Erythroblast (primary cell): ENCODE results near the gene SAE1.

Experiments
- DNase-seq, 2 experiments: peaks; one replicate each; lab custom pipeline; 2025; lab: John Stamatoyannopoulos, UW
- GATA1 ChIP-seq: IDR thresholded peaks from 2 replicates; pipeline ENCODE4 v1.6.1; 2011; ENCODE audit warnings: low read depth, mild to moderate bottlenecking, control low read depth, low read length, moderate library complexity
- POLR2A ChIP-seq: IDR thresholded peaks from 2 replicates; pipeline ENCODE4 v1.6.1; 2011; ENCODE audit warnings: mild to moderate bottlenecking, low read length

SAE1 gene

DNA sequence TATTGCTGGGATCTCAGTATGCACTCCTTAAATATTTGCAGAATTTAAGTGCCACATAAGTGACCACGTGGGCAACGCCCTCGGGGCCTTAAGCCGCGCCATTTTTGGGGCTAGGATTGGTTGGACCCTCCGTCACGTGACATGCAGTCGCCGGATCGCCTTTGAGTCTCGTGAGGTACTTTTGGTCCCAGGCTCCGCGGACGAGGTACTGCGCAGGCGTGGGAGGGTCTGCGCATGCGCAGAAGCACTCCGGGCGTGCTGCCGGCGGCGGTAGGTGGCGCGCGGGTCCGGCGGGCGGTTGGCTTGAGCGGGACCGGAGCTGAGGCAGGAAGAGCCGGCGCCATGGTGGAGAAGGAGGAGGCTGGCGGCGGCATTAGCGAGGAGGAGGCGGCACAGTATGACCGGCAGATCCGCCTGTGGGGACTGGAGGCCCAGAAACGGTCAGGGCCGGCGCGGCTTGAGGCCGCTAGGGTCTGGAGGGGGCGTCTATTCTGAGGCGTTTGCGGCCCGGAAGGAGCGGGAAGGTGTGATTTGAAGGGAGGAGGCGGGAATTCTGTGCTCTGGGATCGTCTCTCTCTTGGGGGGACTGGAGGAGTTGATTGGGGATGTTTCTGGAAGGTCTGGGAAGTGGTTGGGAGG lies at the start of gene SAE1:
TSS of gene SAE1 (plus strand) at position 247 of the 639 bp plus-strand sequence. CDS start at position 343, 96 bp downstream.
- TF ChIP-seq GATA1 (no peak), POLR2A (peak; percentile 83)
- peak; percentile 99 for DNase-seq

DNA sequence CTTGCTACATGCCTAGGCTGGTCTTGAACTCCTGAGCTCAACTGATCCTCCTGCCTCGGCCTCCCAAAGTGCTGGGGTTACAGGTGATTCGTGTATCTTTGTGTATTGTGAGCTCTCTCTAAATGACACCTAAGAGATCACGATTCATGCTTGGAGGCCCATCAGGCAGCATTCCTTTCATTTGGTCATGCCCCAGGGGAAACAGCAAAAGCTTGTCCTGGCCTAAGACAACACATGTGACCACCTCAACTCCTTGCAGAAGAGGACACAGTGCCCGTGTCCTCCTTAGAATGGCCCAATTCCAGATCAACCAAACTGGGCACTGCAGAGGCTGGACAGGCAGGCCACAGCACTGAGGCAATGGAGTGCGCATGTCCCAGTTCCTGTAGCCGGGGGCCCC lies 49.5 kb upstream of the SAE1 start:
- TF ChIP-seq GATA1 (no peak), POLR2A (no peak)

DNA sequence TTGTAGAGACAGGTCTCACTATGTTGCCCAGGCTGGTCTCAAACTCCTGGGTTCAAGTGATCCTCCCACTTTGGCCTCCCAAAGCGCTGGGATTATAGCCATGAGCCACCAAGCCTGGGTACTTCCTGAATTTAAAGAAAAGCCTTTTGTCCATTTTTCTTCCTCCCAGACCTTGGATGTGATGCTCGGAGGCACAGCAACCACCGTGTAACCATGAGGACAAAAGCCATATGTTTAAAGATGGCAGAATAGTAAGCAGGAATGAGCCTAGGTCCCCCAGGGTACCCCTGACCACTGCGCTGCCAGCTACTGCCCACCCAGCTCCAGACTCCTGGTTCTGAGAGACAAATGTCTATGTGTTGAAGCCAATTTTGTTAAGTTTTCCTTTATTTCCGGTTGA lies 48.1 kb upstream of the SAE1 start:
- TF ChIP-seq GATA1, result no peak
- TF ChIP-seq POLR2A, result no peak
- DNase-seq, result no peak

More for the DNA sequence above, 49.5 kb upstream of the SAE1 start:
- DNase-seq, result no peak

DNA sequence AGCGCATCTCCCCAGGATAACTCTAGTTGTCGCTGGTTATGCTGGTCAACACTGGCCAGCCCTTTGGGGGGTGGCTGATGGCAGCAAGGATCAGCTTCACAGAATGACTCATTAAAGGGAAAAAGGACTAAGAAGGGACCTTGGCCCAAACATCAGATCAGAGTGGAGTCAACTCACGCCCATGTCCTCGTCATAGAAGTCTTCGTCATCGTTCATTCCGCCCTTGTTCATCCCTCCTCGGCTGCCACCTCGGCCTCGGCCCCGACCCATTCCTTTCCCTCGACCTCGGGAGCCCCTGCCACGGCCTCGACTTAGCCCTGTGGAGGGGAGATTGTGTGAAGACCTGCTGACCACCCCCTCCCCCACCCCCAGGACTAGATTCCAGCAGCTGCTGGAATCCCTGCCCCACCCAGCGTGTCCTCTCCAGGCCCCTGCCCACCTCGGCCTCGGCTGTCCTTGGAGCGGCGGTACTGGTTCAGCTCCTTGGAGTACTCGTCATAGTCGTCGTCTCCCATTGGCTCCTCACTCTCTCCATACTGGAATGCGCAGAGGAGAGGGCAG lies 45.7 kb upstream of the SAE1 start:
- TF ChIP-seq GATA1, result no peak
- no peak for TF ChIP-seq POLR2A

DNA sequence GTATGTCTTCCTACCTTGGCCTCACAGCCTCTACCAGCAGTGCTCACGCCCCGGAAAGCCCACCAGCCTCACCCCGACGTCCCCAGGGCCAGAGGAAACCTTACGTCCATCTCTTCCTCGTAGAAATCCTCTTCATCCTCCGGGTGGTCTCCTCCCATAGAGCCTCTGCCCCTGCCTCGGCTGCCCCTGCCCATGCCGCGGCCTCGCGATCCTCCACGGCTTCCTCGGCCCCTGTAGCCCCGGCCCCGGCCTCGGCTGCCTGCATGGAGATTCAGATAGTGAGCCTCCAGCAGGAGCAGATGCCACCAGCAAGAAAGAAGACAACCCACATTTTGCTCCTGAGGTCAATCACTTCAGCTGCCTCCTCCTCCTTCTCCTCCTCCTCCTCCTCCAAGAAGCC lies 44.4 kb upstream of the SAE1 start:
- no peak for DNase-seq
- TF ChIP-seq GATA1, result no peak
- no peak for TF ChIP-seq POLR2A

More for the DNA sequence above, 45.7 kb upstream of the SAE1 start:
- DNase-seq, result no peak

DNA sequence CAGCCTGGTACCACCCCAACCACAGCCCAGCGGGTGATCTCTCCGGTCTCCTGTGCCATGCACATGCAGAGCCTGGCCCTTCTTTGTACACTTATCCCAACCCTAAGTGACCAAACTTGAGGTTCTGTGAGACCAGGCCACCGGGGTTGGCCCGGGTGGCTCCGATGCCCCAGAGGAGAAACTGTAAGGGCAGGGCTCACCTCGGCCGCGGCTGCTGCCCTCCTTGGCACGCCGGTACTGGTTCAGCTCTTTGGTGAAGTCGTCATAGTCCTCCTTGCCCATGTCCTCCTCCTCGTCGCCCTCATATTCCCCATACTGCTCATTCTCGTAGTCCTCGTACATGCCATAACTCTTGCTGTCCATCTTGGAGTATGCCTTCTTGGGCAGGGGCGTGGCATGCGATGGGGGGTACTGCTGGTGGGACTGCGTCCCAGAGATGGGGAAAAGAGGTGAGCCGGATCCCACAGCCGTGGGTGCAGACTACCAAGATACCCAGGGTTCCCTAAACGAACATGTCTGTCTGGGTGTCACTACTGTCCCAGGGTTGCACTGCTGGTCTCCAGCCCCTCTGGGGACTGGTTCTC lies 40.8 kb upstream of the SAE1 start:
- DNase-seq, result no peak
- TF ChIP-seq GATA1, result no peak
- TF ChIP-seq POLR2A, result no peak

DNA sequence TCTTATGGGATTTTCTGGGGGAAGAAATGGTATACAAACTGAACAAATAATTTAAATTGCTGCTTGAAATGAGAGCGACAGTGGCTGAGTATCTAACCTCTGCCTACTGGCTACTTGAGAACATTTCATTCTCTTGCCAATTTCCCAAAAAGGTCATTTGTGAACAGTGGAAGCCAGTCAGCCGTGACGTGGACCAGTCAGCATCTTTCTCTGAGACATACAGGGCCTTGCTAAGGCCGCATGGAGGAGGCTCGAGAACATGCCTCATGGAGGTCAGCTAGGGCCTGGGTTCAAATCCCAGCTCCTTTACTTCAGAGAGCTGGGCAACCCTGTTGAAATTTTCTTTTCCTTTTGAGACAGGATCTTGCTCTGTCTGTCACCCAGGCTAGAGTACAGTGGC lies 37.4 kb upstream of the SAE1 start:
- TF ChIP-seq POLR2A (no peak), GATA1 (no peak)

DNA sequence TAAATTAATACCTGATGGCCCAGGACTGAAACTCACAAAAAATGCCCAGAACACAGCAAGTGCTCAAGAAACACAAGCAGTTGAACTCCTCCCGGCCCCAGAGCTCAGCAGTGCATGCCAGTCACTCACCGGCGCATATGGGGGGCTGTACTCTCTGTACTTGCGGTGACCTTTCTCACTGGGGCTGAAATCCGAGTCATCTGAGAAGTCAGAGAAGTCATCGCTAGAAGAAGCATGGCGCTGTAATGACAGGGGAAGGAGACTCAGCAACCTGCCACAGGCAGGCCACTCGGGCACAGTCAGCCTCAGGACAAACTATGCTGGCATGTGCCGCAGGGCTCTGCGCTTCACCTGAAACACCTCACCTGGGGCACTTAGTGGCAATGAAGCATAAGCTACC lies 36.8 kb upstream of the SAE1 start:
- no peak for DNase-seq
- TF ChIP-seq POLR2A (no peak), GATA1 (no peak)

More for the DNA sequence above, 37.4 kb upstream of the SAE1 start:
- DNase-seq, result no peak

DNA sequence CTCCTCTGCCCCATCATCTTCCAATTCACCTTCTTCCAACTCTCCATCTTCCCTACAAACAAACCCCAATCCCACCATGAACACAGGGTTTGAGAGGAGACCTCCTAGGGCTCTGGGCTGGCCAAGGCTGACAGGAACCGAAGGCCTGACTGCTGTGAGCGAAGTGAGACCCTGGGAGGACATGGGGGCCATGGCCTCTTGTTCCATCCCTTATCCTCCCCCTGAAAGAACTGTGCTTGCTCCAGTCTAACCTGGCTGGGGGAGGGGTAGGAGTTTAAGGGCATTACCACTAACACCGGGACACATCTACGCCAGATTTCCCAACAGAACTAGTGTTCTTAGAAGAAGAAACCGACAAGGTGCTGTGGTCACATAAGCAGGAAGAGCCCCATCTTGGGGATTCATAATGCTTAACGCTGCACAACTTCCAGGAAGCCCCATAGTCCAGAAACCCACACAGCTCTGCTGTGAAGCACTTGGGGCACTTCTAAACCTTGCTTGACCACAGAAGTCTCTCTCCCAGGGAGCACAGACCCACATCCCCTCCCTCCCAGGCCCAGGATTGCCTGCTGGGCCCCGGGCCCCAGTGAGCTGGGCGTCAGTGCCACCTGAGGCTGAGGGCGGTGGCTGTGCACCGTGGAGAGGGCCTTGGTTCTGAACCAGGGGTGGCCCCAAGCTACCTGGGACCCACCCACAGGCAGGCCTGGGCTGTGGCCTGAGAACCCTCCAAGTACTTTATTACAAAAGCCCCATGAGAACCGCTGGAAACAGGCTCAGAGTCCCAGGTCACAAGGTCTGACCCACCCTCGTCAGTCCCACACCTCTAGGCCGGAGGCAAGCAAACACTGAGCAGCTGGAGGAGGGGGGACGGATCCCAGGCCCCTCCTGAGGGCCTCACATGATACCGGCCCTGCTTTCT lies 35.8 kb upstream of the SAE1 start:
- no peak for DNase-seq
- TF ChIP-seq POLR2A (no peak), GATA1 (no peak)

DNA sequence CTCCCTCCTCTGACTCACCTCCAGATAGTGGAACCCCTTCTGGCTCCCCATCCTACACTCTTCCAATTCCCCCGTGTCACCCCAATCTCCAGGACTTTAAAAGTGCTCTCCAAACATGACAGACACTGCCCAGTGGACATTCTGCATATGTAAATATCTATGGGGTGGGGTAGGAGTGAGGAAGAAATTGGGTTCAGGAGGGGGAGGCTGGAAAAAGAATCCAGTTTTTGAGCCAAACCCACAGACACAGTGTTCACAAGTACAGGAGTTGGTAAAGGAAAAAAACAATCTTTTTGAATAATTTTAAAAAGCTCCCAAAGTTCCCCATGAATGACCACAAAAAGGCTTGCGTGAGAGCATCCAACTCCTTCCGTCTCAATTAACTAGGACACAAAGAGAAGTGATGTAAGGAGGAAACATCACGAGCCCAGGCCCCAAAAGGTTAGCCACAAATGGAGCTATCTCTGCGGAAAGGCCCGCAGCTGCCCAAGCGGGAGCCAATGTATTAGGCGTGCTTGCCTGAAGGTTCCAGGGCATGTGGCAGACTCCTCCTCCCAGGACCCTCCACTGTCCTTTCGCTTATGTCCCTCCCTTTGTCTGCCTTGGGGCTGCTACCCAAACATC lies 35.0 kb upstream of the SAE1 start:
- DNase-seq, result no peak
- TF ChIP-seq POLR2A, result no peak
- no peak for TF ChIP-seq GATA1

DNA sequence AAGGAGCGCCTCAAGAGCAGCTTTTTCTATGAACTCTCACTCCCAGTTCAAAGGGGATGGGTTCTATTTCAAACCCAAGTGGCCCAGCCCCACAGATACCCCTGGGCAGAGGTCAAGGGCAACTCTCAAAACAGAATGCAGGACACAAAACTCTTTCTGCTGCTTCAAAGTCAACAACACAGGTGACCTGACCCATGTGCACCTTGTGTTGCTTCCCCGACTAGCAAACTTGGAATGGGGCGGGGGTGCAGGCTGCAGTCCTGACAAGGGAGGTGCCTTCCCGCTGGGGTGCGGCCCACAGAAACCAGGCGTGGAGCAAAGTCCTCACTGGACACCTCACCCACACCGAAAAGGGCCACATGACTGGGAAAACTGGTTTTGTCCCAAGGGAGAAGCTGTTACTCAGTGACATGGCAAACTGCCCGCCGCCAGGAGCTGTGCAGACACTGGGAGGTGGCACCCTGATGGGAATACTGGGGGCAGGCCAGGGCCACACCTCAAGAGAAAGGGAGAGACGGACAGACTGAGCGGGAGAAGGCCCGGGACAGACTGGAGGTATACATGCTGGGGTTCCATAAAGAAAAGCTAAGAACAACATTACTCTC lies 34.4 kb upstream of the SAE1 start:
- DNase-seq, result no peak
- TF ChIP-seq POLR2A (no peak), GATA1 (no peak)

DNA sequence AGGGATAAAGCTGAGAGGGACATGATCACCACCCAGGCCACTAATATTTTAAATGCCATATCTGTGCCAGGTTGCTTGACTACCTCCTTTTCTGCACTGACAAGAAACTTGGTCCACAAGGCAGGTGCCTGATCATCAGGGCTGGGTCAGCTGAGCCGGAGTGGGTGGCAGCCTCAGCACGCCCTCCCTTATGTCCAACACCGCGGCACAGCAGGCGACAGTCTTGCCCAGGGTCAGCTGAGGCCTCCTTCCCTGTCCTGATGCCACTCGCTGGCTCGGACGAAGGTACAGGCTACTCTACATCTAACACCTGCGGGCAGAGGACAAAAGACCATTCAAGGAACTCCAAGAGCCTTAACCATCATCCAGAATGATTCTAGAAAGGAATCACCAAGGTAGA lies 33.9 kb upstream of the SAE1 start:
- no peak for TF ChIP-seq GATA1
- no peak for TF ChIP-seq POLR2A

DNA sequence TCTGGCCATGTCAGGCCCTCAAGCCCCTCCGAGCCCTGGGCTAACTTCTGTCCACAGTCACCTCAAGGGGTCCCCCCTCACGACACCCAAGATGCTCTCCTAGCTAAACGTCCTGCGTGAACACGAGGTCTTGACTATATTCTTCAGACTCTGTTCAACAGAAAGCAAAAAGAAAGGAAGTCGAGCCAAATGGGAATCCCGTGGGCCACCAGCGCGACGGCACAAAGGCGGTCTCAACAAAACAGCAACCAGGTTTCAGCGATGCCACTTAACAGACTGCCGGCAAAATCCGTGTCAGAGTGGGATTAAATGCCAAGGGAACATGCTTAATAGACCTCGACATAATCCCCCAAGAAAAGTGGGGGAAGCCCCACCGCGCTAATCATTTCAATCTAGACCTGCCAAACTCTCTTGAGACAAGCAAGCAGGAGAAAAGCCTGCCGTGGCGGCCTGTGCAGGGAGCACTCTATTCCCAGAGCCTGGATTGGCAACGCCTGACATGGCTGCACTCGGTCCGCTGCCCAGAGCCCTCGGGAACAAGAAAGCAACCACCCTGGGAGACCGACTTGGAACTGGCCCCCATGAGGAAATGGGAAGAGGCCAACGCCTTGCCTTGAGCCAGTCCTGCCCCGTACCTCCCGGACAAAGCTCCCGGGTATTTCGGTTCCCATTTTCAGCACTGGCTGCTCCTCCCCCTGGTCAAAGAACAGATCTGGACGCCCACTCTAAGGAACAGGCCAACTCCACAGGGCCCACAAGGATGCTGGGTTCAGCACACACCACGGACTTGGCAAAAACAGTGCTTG lies 33.0 kb upstream of the SAE1 start:
- TF ChIP-seq GATA1, result no peak
- no peak for DNase-seq

More for the DNA sequence above, 33.9 kb upstream of the SAE1 start:
- DNase-seq, result no peak
